ENCODE data around the gene DDX11. TPM values are rescaled to one million over a fixed set of nuclear protein-coding genes. Genes with fewer than 3 reads are reported as not detected.
"Not testable (repeated sequence)": the region's sequence is repeated elsewhere in the genome, so short reads cannot be mapped to it uniquely, and the experiment has no call there.

Gene DDX11
- total RNA-seq, 2 experiments from 2014 or later = 184 to 193 TPM

GRCh38 chr12:31104220-31104619, 30.6 kb downstream of the DDX11 start:
- POLR2A ChIA-PET; H3K4me1 Mint-ChIP-seq (ENCODE audit: low read depth); CTCF ChIA-PET; H3K9me3 Mint-ChIP-seq (ENCODE audit: insufficient read depth); H3K27me3 Mint-ChIP-seq (ENCODE audit: low read depth); ATAC-seq; H3K27ac Mint-ChIP-seq; DNase-seq; H3K4me3 Mint-ChIP-seq: not testable (repeated sequence)
- peaks cover 19% of the 10 kb centered on the region for H3K36me3 Mint-ChIP-seq (ENCODE audit: low read depth)

DNA sequence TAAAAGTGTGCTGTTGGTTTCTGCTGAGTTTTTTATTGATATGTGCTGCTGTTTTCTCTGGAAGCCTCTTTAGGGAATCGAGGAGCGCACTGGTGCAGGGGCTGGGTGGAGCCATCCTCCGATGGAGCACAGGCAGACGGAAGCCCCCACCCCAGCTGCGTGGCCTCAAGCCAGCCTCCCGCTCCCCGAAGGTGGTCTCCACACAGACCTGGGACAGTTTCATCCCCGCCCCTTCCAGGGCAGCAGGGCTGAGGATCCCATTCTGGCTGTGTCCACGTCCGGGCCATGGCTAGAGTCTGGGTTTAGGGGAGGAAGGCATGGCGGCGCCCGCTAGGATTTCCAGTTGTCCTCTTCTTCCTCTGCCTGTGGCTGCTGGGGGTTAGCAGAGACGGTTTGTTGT, 31.1 kb downstream of the DDX11 start:
- POLR2A ChIA-PET; H3K4me1 Mint-ChIP-seq (ENCODE audit: low read depth); H3K27me3 Mint-ChIP-seq (ENCODE audit: low read depth); CTCF ChIA-PET; H3K4me3 Mint-ChIP-seq; H3K27ac Mint-ChIP-seq; H3K9me3 Mint-ChIP-seq (ENCODE audit: insufficient read depth); ATAC-seq; DNase-seq: not testable (repeated sequence)
- H3K36me3 Mint-ChIP-seq (ENCODE audit: low read depth) = peaks cover 19% of the 10 kb centered on the region

GRCh38 chr12:31105668-31106067, 32.0 kb downstream of the DDX11 start:
- POLR2A ChIA-PET = interaction anchor here (0.9 kb wide), 1 partner anchor 33 kb away, joined by 3 read pairs; no protein-coding TSS in a partner anchor
- H3K36me3 Mint-ChIP-seq (ENCODE audit: low read depth) = peaks cover 19% of the 10 kb centered on the region
- no peak overlapping the region for H3K27ac Mint-ChIP-seq
- no peaks in the 10 kb centered on the region for H3K4me1 Mint-ChIP-seq (ENCODE audit: low read depth)
- H3K27me3 Mint-ChIP-seq (ENCODE audit: low read depth) = no peaks in the 10 kb centered on the region
- no peaks in the 10 kb centered on the region for H3K9me3 Mint-ChIP-seq (ENCODE audit: insufficient read depth)
- CTCF ChIA-PET = no interaction called here
- DNase-seq = no peak
- H3K4me3 Mint-ChIP-seq = no peak overlapping the region
- no peak for ATAC-seq

DNA sequence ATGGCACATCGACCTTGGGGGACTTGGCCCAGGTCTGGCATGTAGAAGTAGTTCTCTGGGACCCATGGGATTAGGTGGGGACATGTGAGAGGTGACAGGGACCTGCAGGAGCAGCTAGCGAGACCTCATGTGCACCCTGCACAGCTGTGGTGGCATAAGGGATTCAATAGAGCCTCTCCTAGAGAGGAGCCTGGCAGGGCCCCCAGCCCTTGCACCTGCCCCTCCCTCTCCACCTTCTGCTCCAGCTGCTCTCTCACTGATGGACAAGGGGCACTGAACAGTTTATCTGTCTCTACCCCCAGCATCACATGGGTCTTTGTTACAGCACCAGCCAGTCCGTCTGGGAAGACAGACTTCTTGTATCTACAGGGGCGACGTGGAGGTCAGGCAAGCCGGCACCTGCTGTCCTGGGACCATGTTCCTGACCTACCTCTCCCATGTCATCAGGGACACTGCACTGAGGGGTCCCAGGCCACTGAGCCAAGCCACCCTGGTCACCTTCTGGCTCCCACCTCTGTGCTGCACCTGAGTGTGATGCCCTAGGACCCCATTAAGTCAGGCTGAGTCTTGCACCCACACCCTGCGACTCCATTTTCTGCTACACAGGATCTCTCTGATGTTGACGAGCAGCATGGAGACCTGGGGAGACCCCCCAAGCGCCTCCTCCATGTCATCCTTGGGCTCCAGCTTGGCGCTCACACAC, 32.6 kb downstream of the DDX11 start:
- H3K27me3 Mint-ChIP-seq (ENCODE audit: low read depth) = no peaks in the 10 kb centered on the region
- CTCF ChIA-PET = no interaction called here
- H3K4me1 Mint-ChIP-seq (ENCODE audit: low read depth) = no peaks in the 10 kb centered on the region
- DNase-seq (no peak), ATAC-seq (peak; percentile 16)
- POLR2A ChIA-PET = interaction anchor here (0.9 kb wide), 1 partner anchor 34 kb away, joined by 3 read pairs; no protein-coding TSS in a partner anchor
- H3K36me3 Mint-ChIP-seq (ENCODE audit: low read depth) = peaks cover 14% of the 10 kb centered on the region
- no peak overlapping the region for H3K4me3 Mint-ChIP-seq
- H3K9me3 Mint-ChIP-seq (ENCODE audit: insufficient read depth) = no peaks in the 10 kb centered on the region
- H3K27ac Mint-ChIP-seq = no peak overlapping the region

GRCh38 chr12:31109773-31110172, 36.1 kb downstream of the DDX11 start:
- DNase-seq; H3K36me3 Mint-ChIP-seq (ENCODE audit: low read depth); POLR2A ChIA-PET; ATAC-seq; H3K4me3 Mint-ChIP-seq; H3K27me3 Mint-ChIP-seq (ENCODE audit: low read depth); H3K27ac Mint-ChIP-seq; H3K9me3 Mint-ChIP-seq (ENCODE audit: insufficient read depth); CTCF ChIA-PET; H3K4me1 Mint-ChIP-seq (ENCODE audit: low read depth): not testable (repeated sequence)

DNA sequence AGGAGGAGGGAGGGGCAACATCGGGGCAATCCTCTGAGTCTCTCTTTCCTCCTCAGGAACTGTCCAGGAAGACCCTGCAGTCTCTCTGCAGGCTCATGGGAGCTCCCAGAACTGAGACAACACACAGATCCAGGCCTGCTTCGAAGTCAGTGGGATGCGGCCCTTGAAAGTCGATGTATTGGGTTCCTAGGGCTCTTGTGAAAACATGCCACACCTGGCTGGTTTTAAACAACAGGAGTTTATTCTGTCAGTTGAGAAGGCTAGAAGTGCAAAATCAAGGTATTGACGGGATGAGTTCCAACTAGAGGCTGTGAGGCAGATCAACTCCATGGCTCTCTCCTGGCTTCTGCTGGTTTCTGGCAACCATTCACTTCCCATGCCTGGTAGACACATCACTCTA, 36.6 kb downstream of the DDX11 start:
- H3K4me1 Mint-ChIP-seq (ENCODE audit: low read depth); H3K27me3 Mint-ChIP-seq (ENCODE audit: low read depth); H3K4me3 Mint-ChIP-seq; ATAC-seq; H3K9me3 Mint-ChIP-seq (ENCODE audit: insufficient read depth); DNase-seq; H3K36me3 Mint-ChIP-seq (ENCODE audit: low read depth); CTCF ChIA-PET; H3K27ac Mint-ChIP-seq; POLR2A ChIA-PET: not testable (repeated sequence)

DNA sequence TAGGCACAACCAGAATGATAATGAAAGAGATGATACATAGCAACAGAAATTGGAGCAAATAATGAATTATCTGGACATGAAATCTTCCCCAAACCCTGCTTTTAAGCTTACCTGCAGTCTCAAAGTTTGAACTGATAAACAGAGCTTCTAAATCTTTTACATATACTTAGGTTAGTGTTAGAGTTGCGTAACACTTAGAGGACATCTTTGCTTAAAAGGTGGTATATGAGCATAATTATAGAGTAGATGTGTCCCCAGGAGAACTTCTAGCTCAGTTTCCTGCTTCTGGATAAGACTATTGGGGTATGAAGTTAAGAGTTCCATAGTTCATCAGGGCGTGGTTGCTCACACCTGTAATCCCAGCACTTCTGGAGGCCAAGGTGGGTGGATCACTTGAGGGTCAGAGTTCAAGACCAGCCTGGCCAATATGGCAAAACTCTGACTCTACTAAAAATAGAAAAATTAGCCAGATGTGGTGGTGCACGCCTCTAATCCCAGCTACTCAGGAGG, 41.5 kb downstream of the DDX11 start:
- H3K9me3 Mint-ChIP-seq (ENCODE audit: insufficient read depth); CTCF ChIA-PET; H3K27ac Mint-ChIP-seq; H3K4me1 Mint-ChIP-seq (ENCODE audit: low read depth); H3K4me3 Mint-ChIP-seq; ATAC-seq; POLR2A ChIA-PET; H3K36me3 Mint-ChIP-seq (ENCODE audit: low read depth); DNase-seq: not testable (repeated sequence)
- peaks cover 11% of the 10 kb centered on the region for H3K27me3 Mint-ChIP-seq (ENCODE audit: low read depth)

DNA sequence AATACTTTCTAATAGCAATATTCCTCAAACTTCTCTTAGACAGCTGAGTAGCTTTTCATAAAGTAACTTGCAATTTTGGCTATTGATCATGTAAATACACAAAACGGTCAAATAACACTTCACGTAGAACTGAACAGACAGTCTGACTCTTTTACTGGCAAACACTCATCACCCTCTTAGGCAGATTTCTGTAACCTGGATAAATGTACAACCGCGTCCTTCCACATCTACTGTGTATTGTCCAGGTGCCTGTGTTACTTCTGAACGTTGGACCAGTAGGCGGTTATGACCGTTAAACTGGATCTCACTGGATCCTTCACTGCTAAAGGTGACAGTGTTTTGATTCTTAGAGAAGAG, 43.2 kb downstream of the DDX11 start:
- H3K27ac Mint-ChIP-seq; H3K36me3 Mint-ChIP-seq (ENCODE audit: low read depth); H3K4me3 Mint-ChIP-seq; H3K9me3 Mint-ChIP-seq (ENCODE audit: insufficient read depth); POLR2A ChIA-PET; DNase-seq; H3K4me1 Mint-ChIP-seq (ENCODE audit: low read depth): not testable (repeated sequence)
- H3K27me3 Mint-ChIP-seq (ENCODE audit: low read depth) = peaks cover 11% of the 10 kb centered on the region
- peak; percentile 27 for ATAC-seq
- CTCF ChIA-PET = interaction anchor here (1.4 kb wide), 1 partner anchor 155 kb away, joined by 6 read pairs; no protein-coding TSS in a partner anchor

- H3K9me3 Mint-ChIP-seq (ENCODE audit: insufficient read depth) = no peaks in the 10 kb centered on the region
- no peaks in the 10 kb centered on the region for H3K36me3 Mint-ChIP-seq (ENCODE audit: low read depth)
- peaks cover 3% of the 10 kb centered on the region for H3K4me1 Mint-ChIP-seq (ENCODE audit: low read depth)
- no peak overlapping the region for H3K27ac Mint-ChIP-seq
- DNase-seq (peak; percentile 56), ATAC-seq (peak; percentile 89)
- peak overlapping the region; percentile 69 for H3K4me3 Mint-ChIP-seq
- POLR2A ChIA-PET = no interaction called here
- CTCF ChIA-PET = interaction anchor here (0.7 to 1.4 kb wide), 2 partner anchors 41 to 154 kb away, joined by 3 to 6 read pairs; no protein-coding TSS in a partner anchor
- peaks cover 11% of the 10 kb centered on the region for H3K27me3 Mint-ChIP-seq (ENCODE audit: low read depth)
These were observed 43.7 kb downstream of the DDX11 start for GRCh38 chr12:31117203-31118011.

GRCh38 chr12:31118347-31119191, 44.9 kb downstream of the DDX11 start:
- Mint-ChIP-seq H3K27ac (no peak overlapping the region), H3K27me3 (ENCODE audit: low read depth) (peaks cover 11% of the 10 kb centered on the region), H3K4me1 (ENCODE audit: low read depth) (peaks cover 3% of the 10 kb centered on the region), H3K36me3 (ENCODE audit: low read depth) (no peaks in the 10 kb centered on the region), H3K4me3 (peak overlapping the region; percentile 34), H3K9me3 (ENCODE audit: insufficient read depth) (no peaks in the 10 kb centered on the region)
- no peak for ATAC-seq
- no peak for DNase-seq
- ChIA-PET POLR2A (no interaction called here), CTCF (interaction anchor here (1.4 kb wide), 1 partner anchor 153 kb away, joined by 6 read pairs; no protein-coding TSS in a partner anchor)

DNA sequence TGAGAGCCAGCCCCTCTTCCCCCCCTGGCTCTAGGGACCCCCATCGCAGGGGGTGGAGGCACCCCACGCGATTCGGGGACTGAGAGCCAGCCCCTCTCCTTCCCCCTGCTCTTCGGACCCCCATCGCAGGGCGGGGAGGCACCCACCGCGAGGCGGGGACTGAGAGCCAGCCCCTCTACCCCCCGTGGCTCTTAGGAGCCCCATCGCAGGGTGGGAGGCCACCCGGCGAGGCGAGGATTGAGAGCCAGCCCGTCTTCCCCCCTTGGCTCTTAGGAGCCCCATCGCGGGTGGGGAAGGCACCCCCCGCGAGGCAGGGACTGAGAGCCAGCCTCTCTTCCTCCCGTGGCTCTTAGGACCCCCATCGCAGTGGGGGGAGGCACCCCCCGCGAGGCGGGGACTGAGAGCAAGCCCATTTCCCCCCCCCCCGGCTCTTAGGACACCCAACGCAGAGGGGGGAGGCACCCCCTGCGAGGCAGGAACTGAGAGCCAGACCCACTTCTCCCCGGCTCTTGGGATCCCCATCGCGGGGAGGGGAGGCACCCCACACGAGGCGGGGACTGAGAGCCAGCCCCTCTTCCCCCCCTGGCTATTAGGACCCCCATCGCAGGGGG, 45.6 kb downstream of the DDX11 start:
- ChIA-PET POLR2A (no interaction called here), CTCF (no interaction called here)
- H3K36me3 Mint-ChIP-seq (ENCODE audit: low read depth) = no peaks in the 10 kb centered on the region
- no peak overlapping the region for H3K27ac Mint-ChIP-seq
- ATAC-seq (no peak), DNase-seq (no peak)
- peaks cover 10% of the 10 kb centered on the region for H3K27me3 Mint-ChIP-seq (ENCODE audit: low read depth)
- H3K9me3 Mint-ChIP-seq (ENCODE audit: insufficient read depth) = no peaks in the 10 kb centered on the region
- H3K4me1 Mint-ChIP-seq (ENCODE audit: low read depth) = peaks cover 3% of the 10 kb centered on the region
- peak overlapping the region; percentile 34 for H3K4me3 Mint-ChIP-seq
